Measurements from ENCODE around the gene ADAMTSL1. TPM values are rescaled to one million over a fixed set of nuclear protein-coding genes. Genes with fewer than 3 reads are reported as not detected.

ADAMTSL1 gene
- total RNA-seq, 2 experiments from 2014 or later: not detected

- no peaks in the 10 kb centered on the region for H3K4me1 Mint-ChIP-seq
- POLR2A ChIA-PET: no interaction called here
- H3K27me3 Mint-ChIP-seq: no peaks in the 10 kb centered on the region
- DNase-seq (no peak), ATAC-seq (ENCODE audit: low read depth) (no peak)
- H3K36me3 Mint-ChIP-seq: no peaks in the 10 kb centered on the region
- no peaks in the 10 kb centered on the region for H3K9me3 Mint-ChIP-seq
- no peak overlapping the region for H3K27ac Mint-ChIP-seq
- no peak overlapping the region for H3K4me3 Mint-ChIP-seq
These were observed 131.1 kb downstream of the ADAMTSL1 start for GRCh38 chr9:18604767-18605730.

- no peaks in the 10 kb centered on the region for H3K36me3 Mint-ChIP-seq
- POLR2A ChIA-PET: no interaction called here
- no peak overlapping the region for H3K27ac Mint-ChIP-seq
- no peak overlapping the region for H3K4me3 Mint-ChIP-seq
- ATAC-seq (ENCODE audit: low read depth) (no peak), DNase-seq (no peak)
- no peaks in the 10 kb centered on the region for H3K27me3 Mint-ChIP-seq
- H3K9me3 Mint-ChIP-seq: no peaks in the 10 kb centered on the region
- no peaks in the 10 kb centered on the region for H3K4me1 Mint-ChIP-seq
These were observed 131.8 kb downstream of the ADAMTSL1 start for GRCh38 chr9:18605766-18606180.

GRCh38 chr9:18606281-18606680, 132.3 kb downstream of the ADAMTSL1 start:
- POLR2A ChIA-PET: no interaction called here
- Mint-ChIP-seq H3K9me3 (no peaks in the 10 kb centered on the region), H3K27ac (no peak overlapping the region), H3K4me3 (no peak overlapping the region), H3K4me1 (no peaks in the 10 kb centered on the region), H3K36me3 (no peaks in the 10 kb centered on the region), H3K27me3 (no peaks in the 10 kb centered on the region)
- ATAC-seq (ENCODE audit: low read depth) (no peak), DNase-seq (no peak)

GRCh38 chr9:18606846-18607245, 132.9 kb downstream of the ADAMTSL1 start:
- POLR2A ChIA-PET: no interaction called here
- no peak overlapping the region for H3K4me3 Mint-ChIP-seq
- H3K36me3 Mint-ChIP-seq: no peaks in the 10 kb centered on the region
- no peaks in the 10 kb centered on the region for H3K27me3 Mint-ChIP-seq
- ATAC-seq (ENCODE audit: low read depth) (no peak), DNase-seq (no peak)
- H3K27ac Mint-ChIP-seq: no peak overlapping the region
- no peaks in the 10 kb centered on the region for H3K9me3 Mint-ChIP-seq
- H3K4me1 Mint-ChIP-seq: no peaks in the 10 kb centered on the region

- DNase-seq: no peak
- no peaks in the 10 kb centered on the region for H3K36me3 Mint-ChIP-seq
- H3K4me1 Mint-ChIP-seq: no peaks in the 10 kb centered on the region
- POLR2A ChIA-PET: no interaction called here
- H3K27me3 Mint-ChIP-seq: no peaks in the 10 kb centered on the region
- H3K4me3 Mint-ChIP-seq: no peak overlapping the region
- no peaks in the 10 kb centered on the region for H3K9me3 Mint-ChIP-seq
- no peak for ATAC-seq (ENCODE audit: low read depth)
- no peak overlapping the region for H3K27ac Mint-ChIP-seq
These were observed 134.4 kb downstream of the ADAMTSL1 start for GRCh38 chr9:18608371-18608770.

- POLR2A ChIA-PET: no interaction called here
- H3K27me3 Mint-ChIP-seq: no peaks in the 10 kb centered on the region
- H3K9me3 Mint-ChIP-seq: no peaks in the 10 kb centered on the region
- H3K27ac Mint-ChIP-seq: no peak overlapping the region
- no peaks in the 10 kb centered on the region for H3K4me1 Mint-ChIP-seq
- H3K4me3 Mint-ChIP-seq: no peak overlapping the region
- no peaks in the 10 kb centered on the region for H3K36me3 Mint-ChIP-seq
- no peak for DNase-seq
- no peak for ATAC-seq (ENCODE audit: low read depth)
These were observed 137.0 kb downstream of the ADAMTSL1 start for GRCh38 chr9:18610956-18611355.

- POLR2A ChIA-PET: no interaction called here
- no peaks in the 10 kb centered on the region for H3K27me3 Mint-ChIP-seq
- no peak for ATAC-seq (ENCODE audit: low read depth)
- no peak overlapping the region for H3K4me3 Mint-ChIP-seq
- H3K27ac Mint-ChIP-seq: no peak overlapping the region
- no peaks in the 10 kb centered on the region for H3K4me1 Mint-ChIP-seq
- no peak for DNase-seq
- H3K9me3 Mint-ChIP-seq: no peaks in the 10 kb centered on the region
- no peaks in the 10 kb centered on the region for H3K36me3 Mint-ChIP-seq
These were observed 138.0 kb downstream of the ADAMTSL1 start for GRCh38 chr9:18611971-18612370.

GRCh38 chr9:18614116-18614515, 140.2 kb downstream of the ADAMTSL1 start:
- ATAC-seq (ENCODE audit: low read depth) (no peak), DNase-seq (no peak)
- no peak overlapping the region for H3K4me3 Mint-ChIP-seq
- no peaks in the 10 kb centered on the region for H3K27me3 Mint-ChIP-seq
- POLR2A ChIA-PET: no interaction called here
- no peaks in the 10 kb centered on the region for H3K4me1 Mint-ChIP-seq
- H3K9me3 Mint-ChIP-seq: no peaks in the 10 kb centered on the region
- H3K36me3 Mint-ChIP-seq: no peaks in the 10 kb centered on the region
- no peak overlapping the region for H3K27ac Mint-ChIP-seq

- Mint-ChIP-seq H3K4me1 (no peaks in the 10 kb centered on the region), H3K27ac (no peak overlapping the region), H3K4me3 (no peak overlapping the region), H3K27me3 (no peaks in the 10 kb centered on the region), H3K9me3 (no peaks in the 10 kb centered on the region), H3K36me3 (no peaks in the 10 kb centered on the region)
- DNase-seq: no peak
- ATAC-seq (ENCODE audit: low read depth): no peak
- POLR2A ChIA-PET: no interaction called here
These were observed 140.7 kb downstream of the ADAMTSL1 start for GRCh38 chr9:18614651-18615050.

- Mint-ChIP-seq H3K9me3 (no peaks in the 10 kb centered on the region), H3K36me3 (no peaks in the 10 kb centered on the region), H3K27ac (no peak overlapping the region), H3K4me3 (no peak overlapping the region), H3K27me3 (no peaks in the 10 kb centered on the region), H3K4me1 (no peaks in the 10 kb centered on the region)
- POLR2A ChIA-PET: no interaction called here
- DNase-seq (no peak), ATAC-seq (ENCODE audit: low read depth) (no peak)
These were observed 143.0 kb downstream of the ADAMTSL1 start for GRCh38 chr9:18616976-18617375.

GRCh38 chr9:18617759-18618158, 143.8 kb downstream of the ADAMTSL1 start:
- H3K36me3 Mint-ChIP-seq: no peaks in the 10 kb centered on the region
- no peak overlapping the region for H3K4me3 Mint-ChIP-seq
- ATAC-seq (ENCODE audit: low read depth): no peak
- no peak for DNase-seq
- no peaks in the 10 kb centered on the region for H3K27me3 Mint-ChIP-seq
- no peaks in the 10 kb centered on the region for H3K9me3 Mint-ChIP-seq
- POLR2A ChIA-PET: no interaction called here
- H3K4me1 Mint-ChIP-seq: no peaks in the 10 kb centered on the region
- H3K27ac Mint-ChIP-seq: no peak overlapping the region

GRCh38 chr9:18618862-18619261, 144.9 kb downstream of the ADAMTSL1 start:
- no peak overlapping the region for H3K27ac Mint-ChIP-seq
- no peak for ATAC-seq (ENCODE audit: low read depth)
- no peak overlapping the region for H3K4me3 Mint-ChIP-seq
- POLR2A ChIA-PET: no interaction called here
- no peak for DNase-seq
- H3K4me1 Mint-ChIP-seq: no peaks in the 10 kb centered on the region
- H3K9me3 Mint-ChIP-seq: no peaks in the 10 kb centered on the region
- no peaks in the 10 kb centered on the region for H3K27me3 Mint-ChIP-seq
- H3K36me3 Mint-ChIP-seq: no peaks in the 10 kb centered on the region

- no peak overlapping the region for H3K27ac Mint-ChIP-seq
- POLR2A ChIA-PET: no interaction called here
- DNase-seq (no peak), ATAC-seq (ENCODE audit: low read depth) (no peak)
- no peak overlapping the region for H3K4me3 Mint-ChIP-seq
- no peaks in the 10 kb centered on the region for H3K4me1 Mint-ChIP-seq
- H3K9me3 Mint-ChIP-seq: no peaks in the 10 kb centered on the region
- no peaks in the 10 kb centered on the region for H3K36me3 Mint-ChIP-seq
- no peaks in the 10 kb centered on the region for H3K27me3 Mint-ChIP-seq
These were observed 148.4 kb downstream of the ADAMTSL1 start for GRCh38 chr9:18622186-18622836.

Measured in activated naive CD8-positive, alpha-beta T cell treated with anti-CD3 and anti-CD28 coated beads, Interleukin-2, amount 10 ng/mL, durations not matched to agents 7 days and 5 days (primary cell).